IPS-15b (cell line): ENCODE data around the gene MASP2.
A peak's percentile ranks its signal among the peaks of the same experiment; 100 is the strongest.
"Not testable (repeated sequence)": the region's sequence is repeated elsewhere in the genome, so short reads cannot be mapped to it uniquely, and the experiment has no call there.

Experiments used
- H3K27me3 ChIP-seq: one replicate; pipeline ENCODE4 v1.6.1; 2013; ENCODE audit warnings: low read length; ENCODE audit not compliant: control insufficient read depth, insufficient read depth
- H3K36me3 ChIP-seq: one replicate; pipeline ENCODE4 v1.6.1; 2013; ENCODE audit warnings: low read length; ENCODE audit not compliant: control insufficient read depth, insufficient read depth
- H3K4me1 ChIP-seq: one replicate; pipeline ENCODE4 v1.6.1; 2013; ENCODE audit warnings: mild to moderate bottlenecking, low read length; ENCODE audit not compliant: control insufficient read depth, insufficient read depth
- H3K4me3 ChIP-seq: one replicate; pipeline ENCODE4 v1.5.1; 2013; ENCODE audit warnings: low read depth, low read length
- H3K9ac ChIP-seq: one replicate; pipeline ENCODE4 v1.6.1; 2013; ENCODE audit warnings: low read depth, mild to moderate bottlenecking, low read length
- H3K9me3 ChIP-seq: one replicate; pipeline ENCODE4 v1.6.1; 2013; ENCODE audit warnings: mild to moderate bottlenecking, low read length; ENCODE audit not compliant: control insufficient read depth, insufficient read depth

The MASP2 gene

GRCh38 chr1:10992864-10993263 lies 54.2 kb downstream of the MASP2 start:
- H3K9me3 ChIP-seq: no peaks in the 10 kb centered on the region
- no peak overlapping the region for H3K4me3 ChIP-seq
- no peak overlapping the region for H3K9ac ChIP-seq
- H3K4me1 ChIP-seq: no peaks in the 10 kb centered on the region
- no peaks in the 10 kb centered on the region for H3K27me3 ChIP-seq
- H3K36me3 ChIP-seq: no peaks in the 10 kb centered on the region

GRCh38 chr1:10992004-10992403 lies 55.0 kb downstream of the MASP2 start:
- not testable (repeated sequence) for H3K4me3 ChIP-seq, H3K4me1 ChIP-seq, H3K9ac ChIP-seq, H3K27me3 ChIP-seq, H3K9me3 ChIP-seq, H3K36me3 ChIP-seq

GRCh38 chr1:10990828-10991227 lies 56.2 kb downstream of the MASP2 start:
- H3K9ac ChIP-seq: no peak overlapping the region
- H3K4me1 ChIP-seq: no peaks in the 10 kb centered on the region
- H3K9me3 ChIP-seq: no peaks in the 10 kb centered on the region
- no peaks in the 10 kb centered on the region for H3K27me3 ChIP-seq
- H3K36me3 ChIP-seq: no peaks in the 10 kb centered on the region
- H3K4me3 ChIP-seq: no peak overlapping the region

- H3K27me3 ChIP-seq, H3K9me3 ChIP-seq, H3K9ac ChIP-seq, H3K36me3 ChIP-seq, H3K4me3 ChIP-seq, H3K4me1 ChIP-seq: not testable (repeated sequence)
These were observed 57.0 kb downstream of the MASP2 start for GRCh38 chr1:10989920-10990516.

GRCh38 chr1:10989095-10989494 lies 57.9 kb downstream of the MASP2 start:
- no peaks in the 10 kb centered on the region for H3K9me3 ChIP-seq
- no peaks in the 10 kb centered on the region for H3K36me3 ChIP-seq
- no peak overlapping the region for H3K4me3 ChIP-seq
- H3K9ac ChIP-seq: no peak overlapping the region
- H3K4me1 ChIP-seq: no peaks in the 10 kb centered on the region
- no peaks in the 10 kb centered on the region for H3K27me3 ChIP-seq

GRCh38 chr1:10987840-10988417 lies 59.1 kb downstream of the MASP2 start:
- Histone ChIP-seq H3K4me3 (no peak overlapping the region), H3K4me1 (no peaks in the 10 kb centered on the region), H3K9ac (no peak overlapping the region), H3K36me3 (no peaks in the 10 kb centered on the region), H3K9me3 (no peaks in the 10 kb centered on the region), H3K27me3 (no peaks in the 10 kb centered on the region)

GRCh38 chr1:10986525-10986890 lies 60.5 kb downstream of the MASP2 start:
- Histone ChIP-seq H3K9me3 (no peaks in the 10 kb centered on the region), H3K27me3 (no peaks in the 10 kb centered on the region), H3K4me3 (no peak overlapping the region), H3K36me3 (no peaks in the 10 kb centered on the region), H3K4me1 (peaks cover under 1% of the 10 kb centered on the region), H3K9ac (no peak overlapping the region)

GRCh38 chr1:10980841-10981727 lies 66.0 kb downstream of the MASP2 start:
- H3K36me3 ChIP-seq: no peaks in the 10 kb centered on the region
- no peaks in the 10 kb centered on the region for H3K27me3 ChIP-seq
- peak overlapping the region; percentile 49 for H3K4me3 ChIP-seq
- peaks cover 9% of the 10 kb centered on the region for H3K4me1 ChIP-seq
- no peak overlapping the region for H3K9ac ChIP-seq
- no peaks in the 10 kb centered on the region for H3K9me3 ChIP-seq

- Histone ChIP-seq H3K4me1 (peaks cover 12% of the 10 kb centered on the region), H3K9me3 (no peaks in the 10 kb centered on the region), H3K4me3 (peak overlapping the region; percentile 49), H3K27me3 (no peaks in the 10 kb centered on the region), H3K36me3 (no peaks in the 10 kb centered on the region), H3K9ac (no peak overlapping the region)
These were observed 66.9 kb downstream of the MASP2 start for GRCh38 chr1:10980094-10980577.

- Histone ChIP-seq H3K9me3 (no peaks in the 10 kb centered on the region), H3K4me1 (peaks cover 12% of the 10 kb centered on the region), H3K9ac (no peak overlapping the region), H3K4me3 (no peak overlapping the region), H3K36me3 (no peaks in the 10 kb centered on the region), H3K27me3 (no peaks in the 10 kb centered on the region)
These were observed 67.5 kb downstream of the MASP2 start for GRCh38 chr1:10979483-10979920.

GRCh38 chr1:10978719-10979118 lies 68.3 kb downstream of the MASP2 start:
- Histone ChIP-seq H3K36me3 (no peaks in the 10 kb centered on the region), H3K9ac (no peak overlapping the region), H3K4me1 (peaks cover 12% of the 10 kb centered on the region), H3K27me3 (no peaks in the 10 kb centered on the region), H3K9me3 (no peaks in the 10 kb centered on the region), H3K4me3 (no peak overlapping the region)
